Peyer's patch (tissue), 4 donors: ENCODE data around the gene UBE2QL1. TPM values are rescaled to one million over a fixed set of nuclear protein-coding genes. Genes with fewer than 3 reads are reported as not detected.

Experiments used
- DNase-seq, 3 donors: peaks; one replicate each; pipeline ENCODE4 v3.0.0-alpha.2; 2017 to 2019
- H3K27ac ChIP-seq, 4 donors: fragments of 200-600 bp; sonication (generic); one replicate each; pipeline ENCODE4 v1.5.1; 2016 to 2019
- H3K27me3 ChIP-seq, 2 donors: fragments of 200-600 bp; sonication (generic); one replicate each; pipeline ENCODE4 v1.5.1; 2019
- H3K36me3 ChIP-seq, 3 donors: fragments of 200-600 bp; sonication (generic); one replicate each; pipeline ENCODE4 v1.5.1; 2016 to 2019
- H3K4me1 ChIP-seq, 4 donors: fragments of 200-600 bp; sonication (generic); one replicate each; pipeline ENCODE4 v1.5.1; 2016 to 2019
- H3K4me3 ChIP-seq, 4 donors: fragments of 200-600 bp; sonication (generic); 1 replicate in 3 of 4; 2 replicates in 1 of 4; pipeline ENCODE4 v1.5.1; 2016 to 2019; ENCODE audit warnings: mild to moderate bottlenecking in 1 of 4
- H3K9me3 ChIP-seq, 4 donors: fragments of 200-600 bp; sonication (generic); one replicate each; pipeline ENCODE4 v1.5.1; 2016 to 2019; ENCODE audit warnings: mild to moderate bottlenecking in 1 of 4
- POLR2A ChIP-seq, 2 donors: fragments of 450-650 bp; IDR thresholded peaks; one replicate each; pipeline ENCODE4 v1.5.1; 2017; ENCODE audit warnings: antibody characterized with exemption in 2 of 2, mild to moderate bottlenecking in 2 of 2, moderate library complexity in 2 of 2
- total RNA-seq, 4 donors: library from RNA; depleted of rRNA; stranded (reverse); fragments of >200 nt; gene quantifications; one replicate each; pipeline ENCODE4 v1.1.0, GENCODE V29; 2016
- TF ChIP-seq, protein P1 (sequence below), 6 experiments: fragments of 450-650 bp in 4 of 6; fragments of 200-600 bp in 2 of 6; sonication (generic) in 1 of 6; IDR thresholded peaks; one replicate each; pipeline ENCODE4 v1.5.1; 2017 to 2019; ENCODE audit warnings: antibody characterized with exemption in 6 of 6, mild to moderate bottlenecking in 3 of 6, moderate library complexity in 1 of 6

The UBE2QL1 gene
- total RNA-seq, 4 donors from 2014 or later = 1.0 to 3.3 TPM; not detected in 2

DNA sequence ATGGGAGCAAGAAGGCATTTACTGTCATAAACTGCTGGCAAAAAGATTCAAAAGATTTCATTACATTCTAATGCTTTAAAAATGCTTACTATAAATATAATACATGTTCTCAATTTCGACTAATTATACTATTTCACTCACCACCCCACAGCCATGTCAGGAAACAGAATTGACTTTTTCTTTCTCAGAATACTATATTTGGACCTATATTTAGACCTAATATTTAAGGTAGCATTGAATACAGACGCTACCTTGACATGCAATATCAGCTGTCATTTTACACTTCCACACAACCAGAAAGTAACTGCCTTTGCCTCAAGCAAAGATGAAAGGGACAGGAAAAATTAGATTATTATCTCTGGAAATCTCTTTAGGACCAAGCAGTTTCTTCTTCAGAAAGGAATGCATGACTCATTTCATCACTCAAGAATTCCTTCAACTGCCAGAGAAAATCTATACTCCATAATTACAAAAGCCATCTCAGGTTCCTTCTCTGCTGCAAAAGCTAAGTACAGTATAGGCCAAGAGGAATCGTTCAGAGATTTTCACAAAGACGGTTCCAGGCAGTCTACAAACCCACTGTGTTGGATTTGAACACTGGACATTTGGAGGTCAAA is 11.8 kb upstream of the UBE2QL1 start:
- Histone ChIP-seq H3K4me1 (no peaks in the 10 kb centered on the region), H3K36me3 (no peaks in the 10 kb centered on the region), H3K27ac (no peak overlapping the region), H3K4me3 (no peak overlapping the region), H3K27me3 (no peaks in the 10 kb centered on the region), H3K9me3 (peaks cover 0 to 3% (median 0%) of the 10 kb centered on the region in 4 donors)
- no peak for TF ChIP-seq POLR2A (IDR thresholded peaks at IDR 0.05)
- TF ChIP-seq, protein P1, sequence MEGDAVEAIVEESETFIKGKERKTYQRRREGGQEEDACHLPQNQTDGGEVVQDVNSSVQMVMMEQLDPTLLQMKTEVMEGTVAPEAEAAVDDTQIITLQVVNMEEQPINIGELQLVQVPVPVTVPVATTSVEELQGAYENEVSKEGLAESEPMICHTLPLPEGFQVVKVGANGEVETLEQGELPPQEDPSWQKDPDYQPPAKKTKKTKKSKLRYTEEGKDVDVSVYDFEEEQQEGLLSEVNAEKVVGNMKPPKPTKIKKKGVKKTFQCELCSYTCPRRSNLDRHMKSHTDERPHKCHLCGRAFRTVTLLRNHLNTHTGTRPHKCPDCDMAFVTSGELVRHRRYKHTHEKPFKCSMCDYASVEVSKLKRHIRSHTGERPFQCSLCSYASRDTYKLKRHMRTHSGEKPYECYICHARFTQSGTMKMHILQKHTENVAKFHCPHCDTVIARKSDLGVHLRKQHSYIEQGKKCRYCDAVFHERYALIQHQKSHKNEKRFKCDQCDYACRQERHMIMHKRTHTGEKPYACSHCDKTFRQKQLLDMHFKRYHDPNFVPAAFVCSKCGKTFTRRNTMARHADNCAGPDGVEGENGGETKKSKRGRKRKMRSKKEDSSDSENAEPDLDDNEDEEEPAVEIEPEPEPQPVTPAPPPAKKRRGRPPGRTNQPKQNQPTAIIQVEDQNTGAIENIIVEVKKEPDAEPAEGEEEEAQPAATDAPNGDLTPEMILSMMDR (IDR thresholded peaks at IDR 0.05) = no peak
- no peak for DNase-seq

DNA sequence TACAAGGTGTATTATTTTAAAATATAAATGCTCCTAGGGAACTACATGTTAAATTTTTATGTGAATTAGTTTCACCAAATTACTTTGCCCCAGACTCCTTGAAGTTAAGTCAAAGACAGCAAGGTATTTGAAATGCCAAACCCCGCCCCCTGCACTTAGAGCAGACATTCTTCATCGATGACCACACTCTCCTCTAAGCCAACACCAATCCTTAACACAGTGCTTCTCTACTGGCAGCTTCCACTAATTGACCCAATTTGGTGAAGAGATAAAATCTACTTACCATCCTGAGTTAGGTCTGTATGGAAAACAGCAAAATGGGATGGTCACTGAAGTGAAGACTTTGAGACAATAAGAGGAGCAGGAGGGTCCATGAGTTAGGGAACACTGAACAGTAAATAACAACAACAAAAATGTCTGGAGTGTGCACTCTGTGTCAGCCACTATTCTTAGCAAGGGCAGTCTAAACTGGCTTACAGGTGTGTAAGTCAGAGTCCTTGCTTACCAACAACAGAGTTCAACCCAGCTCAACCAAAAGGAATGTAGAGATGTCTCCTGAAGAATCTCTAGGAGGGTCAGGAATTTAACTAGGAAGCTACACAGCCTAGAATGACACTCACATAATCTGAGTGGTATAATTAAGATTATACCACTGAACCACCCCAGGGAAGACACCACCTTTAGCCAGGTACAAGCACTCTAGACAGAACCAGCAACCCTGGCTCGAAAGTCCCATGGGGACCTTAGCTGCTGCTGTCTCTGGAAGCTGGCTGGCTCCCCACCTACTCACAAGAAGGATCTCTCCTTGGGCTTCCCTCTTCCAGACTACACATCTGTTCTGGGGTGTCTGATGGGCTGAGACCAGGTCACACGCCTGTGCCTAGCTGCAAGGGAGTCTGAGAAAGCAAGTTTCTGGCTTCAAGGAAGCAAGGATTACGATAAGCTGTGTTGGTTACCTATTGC is 8.8 kb upstream of the UBE2QL1 start:
- no peak overlapping the region for H3K4me3 ChIP-seq
- H3K36me3 ChIP-seq = no peaks in the 10 kb centered on the region
- no peak for DNase-seq
- H3K4me1 ChIP-seq = no peaks in the 10 kb centered on the region
- H3K9me3 ChIP-seq = peaks cover 0 to 3% (median 0%) of the 10 kb centered on the region in 4 donors
- no peaks in the 10 kb centered on the region for H3K27me3 ChIP-seq
- no peak for TF ChIP-seq POLR2A (IDR thresholded peaks at IDR 0.05)
- TF ChIP-seq, protein P1 (IDR thresholded peaks at IDR 0.05) = no peak
- H3K27ac ChIP-seq = no peak overlapping the region

DNA sequence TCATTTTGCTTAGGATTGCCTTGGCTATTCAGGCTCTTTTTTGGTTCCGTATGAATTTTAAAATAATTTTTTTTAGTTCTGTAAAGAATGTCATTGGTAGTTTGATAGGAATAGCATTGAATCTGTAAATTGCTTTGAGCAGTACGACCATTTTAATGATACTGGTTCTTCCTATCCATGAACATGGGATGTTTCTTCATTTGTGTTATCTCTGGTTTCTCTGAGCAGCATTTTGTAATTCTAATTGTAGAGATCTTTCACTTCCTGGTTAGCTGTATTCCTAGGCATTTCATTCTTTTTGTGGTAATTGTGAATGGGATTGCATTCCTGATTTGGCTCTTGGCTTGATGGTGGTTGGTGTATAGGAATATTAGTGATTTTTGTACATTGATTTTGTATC is 6.3 kb upstream of the UBE2QL1 start:
- Histone ChIP-seq H3K27me3 (no peaks in the 10 kb centered on the region), H3K9me3 (peaks cover 0 to 3% (median 0%) of the 10 kb centered on the region in 4 donors), H3K27ac (no peak overlapping the region), H3K36me3 (no peaks in the 10 kb centered on the region), H3K4me1 (no peaks in the 10 kb centered on the region), H3K4me3 (no peak overlapping the region)
- TF ChIP-seq POLR2A (IDR thresholded peaks at IDR 0.05) = no peak
- TF ChIP-seq, protein P1 (IDR thresholded peaks at IDR 0.05) = no peak
- no peak for DNase-seq

DNA sequence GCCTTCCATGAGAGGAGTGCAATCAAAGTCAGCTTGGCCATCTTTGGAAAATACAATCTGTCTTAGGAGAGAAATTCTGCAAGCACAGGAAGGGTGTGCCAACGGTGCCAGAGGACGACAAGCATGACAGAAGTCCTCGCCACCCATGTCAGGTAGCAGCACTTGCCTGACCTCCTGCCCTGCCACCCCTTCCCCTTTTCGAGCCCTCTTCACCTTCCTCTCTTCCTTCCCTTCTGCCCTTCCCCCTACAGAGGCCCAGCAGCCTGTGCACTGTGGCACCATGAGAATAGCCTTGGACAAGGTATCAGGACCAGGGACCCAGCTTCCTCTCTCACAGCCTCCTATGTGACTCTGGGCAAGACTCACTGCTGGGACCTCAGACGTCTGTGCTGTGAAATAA is 5.3 kb upstream of the UBE2QL1 start:
- H3K27me3 ChIP-seq = no peaks in the 10 kb centered on the region
- no peaks in the 10 kb centered on the region for H3K36me3 ChIP-seq
- no peak for DNase-seq
- H3K4me3 ChIP-seq = no peak overlapping the region
- TF ChIP-seq POLR2A (IDR thresholded peaks at IDR 0.05) = no peak
- TF ChIP-seq, protein P1 (IDR thresholded peaks at IDR 0.05) = no peak
- no peaks in the 10 kb centered on the region for H3K4me1 ChIP-seq
- H3K27ac ChIP-seq = no peak overlapping the region
- peaks cover 0 to 3% (median 0%) of the 10 kb centered on the region in 4 donors for H3K9me3 ChIP-seq

DNA sequence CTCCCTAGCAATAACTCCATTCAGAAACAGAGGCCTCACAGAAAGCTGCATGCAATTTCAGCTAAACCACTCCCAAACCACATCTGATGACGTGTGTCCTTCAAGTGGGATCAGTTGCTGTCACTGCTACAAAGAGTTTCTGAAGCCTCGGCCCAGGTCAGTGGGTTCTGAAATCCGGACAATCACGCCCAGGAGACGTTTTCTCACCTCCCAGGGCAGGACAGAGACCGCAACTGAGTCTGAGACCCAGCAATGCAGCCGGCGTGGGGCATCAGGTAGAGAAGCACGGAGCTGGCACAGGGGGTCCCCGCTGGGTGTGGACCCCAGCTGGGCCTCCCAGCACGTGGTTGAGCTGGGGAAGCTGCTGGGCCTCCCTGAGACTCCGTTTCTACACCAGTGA is 2.6 kb upstream of the UBE2QL1 start:
- Histone ChIP-seq H3K4me3 (no peak overlapping the region), H3K27ac (no peak overlapping the region), H3K9me3 (no peaks in the 10 kb centered on the region), H3K27me3 (no peaks in the 10 kb centered on the region), H3K36me3 (no peaks in the 10 kb centered on the region), H3K4me1 (peaks cover 0 to 6% (median 3%) of the 10 kb centered on the region in 4 donors)
- DNase-seq = no peak
- TF ChIP-seq, protein P1 (IDR thresholded peaks at IDR 0.05) = no peak
- TF ChIP-seq POLR2A (IDR thresholded peaks at IDR 0.05) = no peak
